ENCODE measurements around the gene FADS6. TPM values are rescaled to one million over a fixed set of nuclear protein-coding genes. Genes with fewer than 3 reads are reported as not detected.

Gene FADS6
- total RNA-seq, 2 donors from 2014 or later, result not detected

DNA sequence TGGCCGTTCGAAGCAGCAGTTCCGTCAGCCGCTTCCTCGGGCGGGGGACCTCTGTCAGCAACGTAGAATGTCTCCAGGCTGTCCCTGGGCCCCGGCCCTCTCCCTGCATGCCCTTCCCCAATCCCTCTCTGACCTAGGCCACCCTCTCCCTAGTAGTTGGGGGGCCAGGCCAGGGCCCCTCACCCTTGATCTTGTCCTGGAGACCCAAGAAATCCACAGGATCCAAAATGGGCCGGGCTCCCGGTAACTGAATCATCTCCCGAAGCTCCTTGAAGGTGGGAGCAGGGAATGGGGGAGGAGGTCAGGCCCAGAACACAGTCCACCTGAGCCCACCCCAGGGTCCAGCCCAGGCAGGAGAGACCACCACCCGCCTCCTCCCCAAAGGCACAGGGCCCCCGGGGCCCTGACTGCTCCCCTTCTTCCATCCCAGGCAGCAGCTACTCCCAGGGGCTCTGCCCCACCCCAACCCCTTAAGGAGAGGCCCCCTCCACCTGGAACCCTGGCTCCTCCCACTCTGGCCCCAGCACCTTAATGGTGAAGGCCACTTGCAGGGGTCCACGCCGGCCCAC is 29.1 kb downstream of the FADS6 start:
- TF ChIP-seq CTCF (IDR thresholded peaks at IDR 0.05) (no peak), POLR2AphosphoS5 (IDR thresholded peaks at IDR 0.05) (no peak), POLR2A (IDR thresholded peaks at IDR 0.05) (no peak)
- no peaks in the 10 kb centered on the region for H3K9me3 ChIP-seq
- WGBS, result 94% methylated on average over 14 of the region's 15 CpGs
- intact Hi-C loops (cut with DNase I), result no loop called here
- no peak for DNase-seq (ENCODE audit: low spot score)
- H3K36me3 ChIP-seq, result no peaks in the 10 kb centered on the region
- peaks cover 20% of the 10 kb centered on the region for H3K27me3 ChIP-seq (replicated peaks; ENCODE audit: insufficient read depth)
- no peak overlapping the region for H3K27ac ChIP-seq
- H3K4me3 ChIP-seq, result no peak overlapping the region
- peaks cover 8% of the 10 kb centered on the region for H3K4me1 ChIP-seq (replicated peaks)

GRCh38 chr17:74863420-74864296 is 29.8 kb downstream of the FADS6 start:
- no peak for DNase-seq (ENCODE audit: low spot score)
- Histone ChIP-seq H3K36me3 (no peaks in the 10 kb centered on the region), H3K27ac (no peak overlapping the region), H3K4me3 (no peak overlapping the region), H3K27me3 (replicated peaks; ENCODE audit: insufficient read depth) (peaks cover 26% of the 10 kb centered on the region), H3K9me3 (no peaks in the 10 kb centered on the region), H3K4me1 (replicated peaks) (peaks cover 8% of the 10 kb centered on the region)
- WGBS, result 93% methylated on average over 25 of the region's 25 CpGs
- no peak for TF ChIP-seq POLR2AphosphoS5 (IDR thresholded peaks at IDR 0.05)
- TF ChIP-seq POLR2A (IDR thresholded peaks at IDR 0.05), result no peak
- no peak for TF ChIP-seq CTCF (IDR thresholded peaks at IDR 0.05)
- intact Hi-C loops (cut with DNase I), result no loop called here

- H3K36me3 ChIP-seq, result no peaks in the 10 kb centered on the region
- no peaks in the 10 kb centered on the region for H3K9me3 ChIP-seq
- intact Hi-C loops (cut with DNase I), result no loop called here
- no peak overlapping the region for H3K27ac ChIP-seq
- TF ChIP-seq CTCF (IDR thresholded peaks at IDR 0.05) (no peak), POLR2AphosphoS5 (IDR thresholded peaks at IDR 0.05) (no peak), POLR2A (IDR thresholded peaks at IDR 0.05) (no peak)
- H3K27me3 ChIP-seq (replicated peaks; ENCODE audit: insufficient read depth), result peaks cover 27% of the 10 kb centered on the region
- H3K4me3 ChIP-seq, result no peak overlapping the region
- 91% methylated on average over 6 of the region's 6 CpGs for WGBS
- no peak for DNase-seq (ENCODE audit: low spot score)
- peaks cover 8% of the 10 kb centered on the region for H3K4me1 ChIP-seq (replicated peaks)
These were observed 30.5 kb downstream of the FADS6 start for GRCh38 chr17:74862919-74863318.

GRCh38 chr17:74862108-74862901 is 31.1 kb downstream of the FADS6 start:
- no peak for DNase-seq (ENCODE audit: low spot score)
- H3K27ac ChIP-seq, result no peak overlapping the region
- no peak for TF ChIP-seq POLR2A (IDR thresholded peaks at IDR 0.05)
- peak in 3 of 4 experiments; percentile 27 to 53 (median 38) for TF ChIP-seq CTCF (IDR thresholded peaks at IDR 0.05)

More at GRCh38 chr17:74862108-74862901, 31.1 kb downstream of the FADS6 start:
- no peak overlapping the region for H3K4me3 ChIP-seq
- H3K27me3 ChIP-seq (replicated peaks; ENCODE audit: insufficient read depth), result peaks cover 27% of the 10 kb centered on the region
- intact Hi-C loops (cut with DNase I), result no loop called here
- 61% methylated on average over 25 of the region's 25 CpGs for WGBS
- H3K36me3 ChIP-seq, result no peaks in the 10 kb centered on the region
- H3K9me3 ChIP-seq, result no peaks in the 10 kb centered on the region
- peaks cover 8% of the 10 kb centered on the region for H3K4me1 ChIP-seq (replicated peaks)

All from prostate gland (tissue), 2 donors.